Peyer's patch (tissue), 4 donors: ENCODE results near the gene FEZ2. TPM values are rescaled to one million over a fixed set of nuclear protein-coding genes. Genes with fewer than 3 reads are reported as not detected.

Experiments used
- DNase-seq, 3 donors: peaks; one replicate each; pipeline ENCODE4 v3.0.0-alpha.2; 2017 to 2019
- H3K27ac ChIP-seq, 4 donors: fragments of 200-600 bp; sonication (generic); one replicate each; pipeline ENCODE4 v1.5.1; 2016 to 2019
- H3K27me3 ChIP-seq, 2 donors: fragments of 200-600 bp; sonication (generic); one replicate each; pipeline ENCODE4 v1.5.1; 2019
- H3K36me3 ChIP-seq, 3 donors: fragments of 200-600 bp; sonication (generic); one replicate each; pipeline ENCODE4 v1.5.1; 2016 to 2019
- H3K4me1 ChIP-seq, 4 donors: fragments of 200-600 bp; sonication (generic); one replicate each; pipeline ENCODE4 v1.5.1; 2016 to 2019
- H3K4me3 ChIP-seq, 4 donors: fragments of 200-600 bp; sonication (generic); 1 replicate in 3 of 4; 2 replicates in 1 of 4; pipeline ENCODE4 v1.5.1; 2016 to 2019; ENCODE audit warnings: mild to moderate bottlenecking in 1 of 4
- H3K9me3 ChIP-seq, 4 donors: fragments of 200-600 bp; sonication (generic); one replicate each; pipeline ENCODE4 v1.5.1; 2016 to 2019; ENCODE audit warnings: mild to moderate bottlenecking in 1 of 4
- CTCF ChIP-seq, 6 experiments: fragments of 450-650 bp in 4 of 6; fragments of 200-600 bp in 2 of 6; sonication (generic) in 1 of 6; IDR thresholded peaks; one replicate each; pipeline ENCODE4 v1.5.1; 2017 to 2019; ENCODE audit warnings: antibody characterized with exemption in 6 of 6, mild to moderate bottlenecking in 3 of 6, moderate library complexity in 1 of 6
- POLR2A ChIP-seq, 2 donors: fragments of 450-650 bp; IDR thresholded peaks; one replicate each; pipeline ENCODE4 v1.5.1; 2017; ENCODE audit warnings: antibody characterized with exemption in 2 of 2, mild to moderate bottlenecking in 2 of 2, moderate library complexity in 2 of 2
- total RNA-seq, 4 donors: library from RNA; depleted of rRNA; stranded (reverse); fragments of >200 nt; gene quantifications; one replicate each; pipeline ENCODE4 v1.1.0, GENCODE V29; 2016

The FEZ2 gene
- total RNA-seq, 4 donors from 2014 or later = 53.4 to 97.4 (median 64.4) TPM

GRCh38 chr2:36544638-36545338 lies 53.2 kb downstream of the FEZ2 start:
- Histone ChIP-seq H3K9me3 (no peaks in the 10 kb centered on the region), H3K4me1 (no peaks in the 10 kb centered on the region), H3K36me3 (peaks cover 0 to 46% (median 0%) of the 10 kb centered on the region in 3 donors), H3K4me3 (no peak overlapping the region), H3K27ac (no peak overlapping the region), H3K27me3 (no peaks in the 10 kb centered on the region)
- TF ChIP-seq CTCF (IDR thresholded peaks at IDR 0.05) (peak in 1 of 6 experiments; percentile 9), POLR2A (IDR thresholded peaks at IDR 0.05) (no peak)
- no peak for DNase-seq

- no peaks in the 10 kb centered on the region for H3K9me3 ChIP-seq
- H3K4me1 ChIP-seq = no peaks in the 10 kb centered on the region
- H3K36me3 ChIP-seq = peaks cover 0 to 31% (median 0%) of the 10 kb centered on the region in 3 donors
- H3K27ac ChIP-seq = no peak overlapping the region
- H3K27me3 ChIP-seq = no peaks in the 10 kb centered on the region
- TF ChIP-seq CTCF (IDR thresholded peaks at IDR 0.05) (no peak), POLR2A (IDR thresholded peaks at IDR 0.05) (no peak)
- no peak overlapping the region for H3K4me3 ChIP-seq
- no peak for DNase-seq
Measured at GRCh38 chr2:36541891-36542595, 55.9 kb downstream of the FEZ2 start.

- DNase-seq = no peak
- no peaks in the 10 kb centered on the region for H3K9me3 ChIP-seq
- H3K4me3 ChIP-seq = no peak overlapping the region
- no peaks in the 10 kb centered on the region for H3K4me1 ChIP-seq
- TF ChIP-seq POLR2A (IDR thresholded peaks at IDR 0.05) (no peak), CTCF (IDR thresholded peaks at IDR 0.05) (no peak)
- H3K27me3 ChIP-seq = no peaks in the 10 kb centered on the region
- H3K36me3 ChIP-seq = peaks cover 0 to 26% (median 0%) of the 10 kb centered on the region in 3 donors
- no peak overlapping the region for H3K27ac ChIP-seq
Measured at GRCh38 chr2:36540986-36541754, 56.8 kb downstream of the FEZ2 start.

GRCh38 chr2:36539631-36540030 lies 58.3 kb downstream of the FEZ2 start:
- Histone ChIP-seq H3K9me3 (no peaks in the 10 kb centered on the region), H3K36me3 (peaks cover 0 to 21% (median 0%) of the 10 kb centered on the region in 3 donors), H3K4me1 (no peaks in the 10 kb centered on the region), H3K27ac (no peak overlapping the region), H3K4me3 (no peak overlapping the region), H3K27me3 (no peaks in the 10 kb centered on the region)
- no peak for TF ChIP-seq POLR2A (IDR thresholded peaks at IDR 0.05)
- TF ChIP-seq CTCF (IDR thresholded peaks at IDR 0.05) = no peak
- DNase-seq = no peak

GRCh38 chr2:36538335-36538734 lies 59.6 kb downstream of the FEZ2 start:
- Histone ChIP-seq H3K27me3 (no peaks in the 10 kb centered on the region), H3K36me3 (peaks cover 0 to 16% (median 0%) of the 10 kb centered on the region in 3 donors), H3K27ac (no peak overlapping the region), H3K4me3 (no peak overlapping the region), H3K4me1 (no peaks in the 10 kb centered on the region), H3K9me3 (no peaks in the 10 kb centered on the region)
- DNase-seq = no peak
- TF ChIP-seq CTCF (IDR thresholded peaks at IDR 0.05) (no peak), POLR2A (IDR thresholded peaks at IDR 0.05) (no peak)
